Epithelial cell of proximal tubule (primary cell): ENCODE measurements around the gene NRROS. TPM values are rescaled to one million over a fixed set of nuclear protein-coding genes. Genes with fewer than 3 reads are reported as not detected.
A peak's percentile ranks its signal among the peaks of the same experiment; 100 is the strongest.

Experiments
- DNase-seq: peaks from one replicate; pipeline ENCODE4 v3.0.0-alpha.2; 2011; ENCODE audit warnings: low read depth
- H3K4me3 ChIP-seq: 2 replicates; pipeline ENCODE4 v1.5.1; 2011; ENCODE audit warnings: low read depth, mild to moderate bottlenecking, low read length
- total RNA-seq: library from RNA; depleted of rRNA; stranded (reverse); fragments of >200 nt; gene quantifications from 2 replicates; pipeline ENCODE4 v1.2.3, GENCODE V29; 2015
- TF ChIP-seq, protein P1 (sequence below): conservative IDR thresholded peaks from 2 replicates; pipeline ENCODE4 v1.5.1; 2012; ENCODE audit warnings: low read depth, mild to moderate bottlenecking, low read length

The NRROS gene
- total RNA-seq, 1 donor from 2014 or later: 0.35 TPM

DNA sequence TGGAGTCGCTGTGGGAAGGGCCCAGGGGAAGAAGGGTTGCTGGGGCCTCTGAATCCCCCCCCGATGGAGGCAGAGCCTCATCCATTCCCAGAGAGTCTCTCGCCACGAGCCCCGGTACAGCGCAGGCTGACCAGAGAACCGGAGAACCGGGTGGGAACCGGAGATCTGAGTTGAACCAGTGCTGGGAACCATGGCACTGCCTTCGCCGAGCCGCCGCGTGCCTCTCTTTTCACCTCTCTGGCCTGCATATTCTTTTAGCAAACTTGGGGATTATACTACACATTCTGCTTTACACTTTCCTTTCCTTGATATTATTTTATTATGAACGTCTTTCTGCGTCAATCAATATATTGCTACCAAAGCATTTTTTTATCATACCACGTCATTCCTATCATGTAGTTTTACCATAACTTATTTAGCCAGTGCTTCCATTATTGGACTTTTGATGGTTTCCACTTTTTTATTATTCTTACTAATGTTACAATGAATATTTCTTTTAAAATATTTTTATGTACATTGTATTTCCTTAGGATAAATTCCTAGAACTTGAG is 7.2 kb downstream of the NRROS start:
- H3K4me3 ChIP-seq: no peak overlapping the region
- DNase-seq: no peak
- TF ChIP-seq, protein P1, sequence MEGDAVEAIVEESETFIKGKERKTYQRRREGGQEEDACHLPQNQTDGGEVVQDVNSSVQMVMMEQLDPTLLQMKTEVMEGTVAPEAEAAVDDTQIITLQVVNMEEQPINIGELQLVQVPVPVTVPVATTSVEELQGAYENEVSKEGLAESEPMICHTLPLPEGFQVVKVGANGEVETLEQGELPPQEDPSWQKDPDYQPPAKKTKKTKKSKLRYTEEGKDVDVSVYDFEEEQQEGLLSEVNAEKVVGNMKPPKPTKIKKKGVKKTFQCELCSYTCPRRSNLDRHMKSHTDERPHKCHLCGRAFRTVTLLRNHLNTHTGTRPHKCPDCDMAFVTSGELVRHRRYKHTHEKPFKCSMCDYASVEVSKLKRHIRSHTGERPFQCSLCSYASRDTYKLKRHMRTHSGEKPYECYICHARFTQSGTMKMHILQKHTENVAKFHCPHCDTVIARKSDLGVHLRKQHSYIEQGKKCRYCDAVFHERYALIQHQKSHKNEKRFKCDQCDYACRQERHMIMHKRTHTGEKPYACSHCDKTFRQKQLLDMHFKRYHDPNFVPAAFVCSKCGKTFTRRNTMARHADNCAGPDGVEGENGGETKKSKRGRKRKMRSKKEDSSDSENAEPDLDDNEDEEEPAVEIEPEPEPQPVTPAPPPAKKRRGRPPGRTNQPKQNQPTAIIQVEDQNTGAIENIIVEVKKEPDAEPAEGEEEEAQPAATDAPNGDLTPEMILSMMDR: no peak

- TF ChIP-seq, protein P1: no peak
- peak; percentile 61 for DNase-seq
- no peak overlapping the region for H3K4me3 ChIP-seq
These were observed 11.3 kb downstream of the NRROS start for GRCh38 chr3:196650740-196651311.

GRCh38 chr3:196651819-196652218 is 12.3 kb downstream of the NRROS start:
- no peak overlapping the region for H3K4me3 ChIP-seq
- no peak for DNase-seq
- TF ChIP-seq, protein P1: no peak

DNA sequence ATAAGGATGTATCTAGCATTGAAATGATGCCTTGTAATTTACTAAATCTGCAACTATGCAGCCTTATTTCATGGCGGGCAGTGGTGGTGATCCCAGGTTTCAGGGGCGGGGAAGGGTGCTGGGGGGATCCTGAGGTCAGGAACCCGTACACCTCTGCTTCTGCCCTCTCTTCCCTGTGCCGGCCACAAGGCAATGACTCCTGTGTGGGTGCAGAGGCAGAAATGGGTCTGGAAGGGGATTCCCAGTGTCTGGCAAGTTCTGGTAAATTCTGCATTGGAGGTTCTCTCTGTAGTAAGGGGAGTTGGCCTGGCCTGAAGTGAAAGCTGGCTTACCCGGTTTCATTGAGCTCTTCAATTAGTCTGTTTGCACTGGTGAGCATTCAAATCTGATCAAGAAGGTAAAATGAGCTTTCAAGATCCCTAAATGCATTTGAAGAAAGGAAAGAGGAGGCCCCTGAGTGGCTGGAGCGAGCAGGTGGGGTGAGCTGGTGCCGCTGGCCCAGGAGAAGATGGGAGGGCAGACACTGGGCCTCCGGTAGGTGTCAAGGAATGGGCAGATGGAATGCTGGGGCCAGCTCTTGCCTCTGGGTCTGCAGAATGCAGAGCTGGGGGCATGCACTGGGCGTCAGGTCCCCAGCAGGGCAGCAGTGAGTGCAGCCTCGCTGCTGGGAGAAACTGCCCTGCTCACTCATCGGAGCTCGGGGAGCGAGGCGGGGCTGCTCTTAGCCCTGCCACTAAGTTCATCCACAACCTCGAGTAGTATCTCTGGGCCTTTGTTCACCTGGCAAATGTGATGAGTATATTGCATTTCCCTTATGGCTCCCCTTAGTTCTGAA is 13.7 kb downstream of the NRROS start:
- no peak for DNase-seq
- H3K4me3 ChIP-seq: no peak overlapping the region
- TF ChIP-seq, protein P1: no peak

GRCh38 chr3:196654006-196654734 is 14.7 kb downstream of the NRROS start:
- H3K4me3 ChIP-seq: no peak overlapping the region
- TF ChIP-seq, protein P1: no peak
- peak; percentile 43 for DNase-seq

GRCh38 chr3:196654735-196655090 is 15.2 kb downstream of the NRROS start:
- TF ChIP-seq, protein P1: no peak
- peak; percentile 84 for DNase-seq
- H3K4me3 ChIP-seq: no peak overlapping the region
